Adrenal gland (tissue), 19 donors: Measurements from ENCODE around the gene NSMCE1. TPM values are rescaled to one million over a fixed set of nuclear protein-coding genes. Genes with fewer than 3 reads are reported as not detected.

ENCODE experiments used
- DNase-seq, 7 donors: peaks; one replicate each; pipeline ENCODE4 v3.0.0-alpha.2; 2019 to 2020
- H3K27ac ChIP-seq, 5 donors: fragments of 200-600 bp; sonication (generic) in 4 of 5; 1 replicate in 3 of 5; 2 replicates in 2 of 5; pipeline versions ENCODE4 v1.5.1 to v1.8.0; 2016 to 2020; ENCODE audit warnings: mild to moderate bottlenecking in 1 of 5
- H3K27me3 ChIP-seq: fragments of 200-600 bp; 2 replicates; pipeline ENCODE4 v1.8.0; 2021
- H3K36me3 ChIP-seq, 2 donors: fragments of 200-600 bp; replicated peaks in 1 of 2; 1 replicate in 1 of 2; 2 replicates in 1 of 2; pipeline versions ENCODE4 v1.5.1 to v1.8.0; 2018 to 2022
- H3K4me1 ChIP-seq, 2 donors: fragments of 200-600 bp; replicated peaks in 1 of 2; 1 replicate in 1 of 2; 2 replicates in 1 of 2; pipeline versions ENCODE4 v1.5.1 to v1.8.0; 2018 to 2021
- H3K4me3 ChIP-seq, 4 donors: fragments of 200-600 bp; sonication (generic) in 3 of 4; one replicate each; pipeline ENCODE4 v1.5.1; 2016 to 2018
- H3K9me3 ChIP-seq, 3 donors: fragments of 200-600 bp; sonication (generic) in 1 of 3; replicated peaks in 1 of 3; 1 replicate in 2 of 3; 2 replicates in 1 of 3; pipeline versions ENCODE4 v1.5.1 to v1.8.0; 2016 to 2021
- POLR2A ChIP-seq, 2 donors: fragments of 450-650 bp; IDR thresholded peaks; one replicate each; pipeline ENCODE4 v1.6.1; 2017; ENCODE audit warnings: antibody characterized with exemption in 2 of 2, mild to moderate bottlenecking in 2 of 2, moderate library complexity in 1 of 2
- WGBS, 4 donors: extraction: QIAGEN DNeasy Blood & Tissue Kit in 2 of 4; methylation state at CpG; one replicate each; pipeline versions ENCODE4 v1.1.5 to v1.1.7; 2013 to 2017; 5-methylcytosine and 5-hydroxymethylcytosine counted together
- intact Hi-C, 2 donors: fragments of 100-400 bp; cut with DNase I; formaldehyde crosslinking; loops; one replicate each; pipeline versions ENCODE4 v1.14.1 to v1.15.0; 2022 to 2023
- long read RNA-seq, 10 donors: library from polyadenylated mRNA in 3 of 10; unstranded in 2 of 10; stranded (forward) in 1 of 10; transcript quantifications; one replicate each; pipeline ENCODE4 v2.0.0 and lab custom pipeline, GENCODE V29; 2021 to 2026
- polyA plus RNA-seq, 3 donors: library from polyadenylated mRNA; stranded (reverse); fragments of 200-250 nt in 2 of 3; fragments of 350-450 nt in 1 of 3; fragmentation: Illumina TruSeq in 1 of 3; extraction: RNeasy Lipid Tissue Mini Kit (QIAGEN cat#74804) in 1 of 3; gene quantifications; one replicate each; pipeline ENCODE4 v1.2.3, GENCODE V29; 2013 to 2014
- total RNA-seq, 9 donors: library from RNA; depleted of rRNA in 4 of 9; stranded (reverse); fragments of >200 nt in 4 of 9; fragments of 120-200 nt in 1 of 9; fragmentation: NEBNext Ultra II Directional in 1 of 9; extraction: Animal tissue kit (Norgen Biotek cat#: 25700) in 1 of 9; gene quantifications; one replicate each; pipeline versions ENCODE4 v1.1.0 to v1.2.4, GENCODE V29; 2013 to 2023
- TF ChIP-seq, protein P1 (sequence below), 6 experiments: fragments of 450-650 bp in 4 of 6; fragments of 200-600 bp in 2 of 6; sonication (generic) in 1 of 6; IDR thresholded peaks; 1 replicate in 5 of 6; 2 replicates in 1 of 6; pipeline versions ENCODE4 v1.5.1 to v1.8.0; 2016 to 2021; ENCODE audit warnings: antibody characterized with exemption in 6 of 6, mild to moderate bottlenecking in 2 of 6, moderate library complexity in 1 of 6
- donor health status: healthy with polysubstance abuse.
- donor health status: Bipolar disorder and iron deficiency.
- donor health status: DM: yes; HTN: yes; CAD: no.
- donor health status: DM: no; HTN: no; CAD: no.
- donor health status: DM: no; HTN: no; CAD: no.
- donor health status: DM: yes; HTN: yes; CAD: no.

NSMCE1 gene
- total RNA-seq = 100 to 1,000 TPM in 1 of 9 donors, 10 to 100 TPM in 8; 69.2 to 182 (median 90.0) TPM
- 10 to 100 TPM; 54.3 to 93.9 (median 79.4) TPM for polyA plus RNA-seq
- long read RNA-seq, donor 1, transcript NSMCE1-201 (8 exons, 1,067 nt) = major isoform, 39 of 43 reads
- long read RNA-seq, donor 1, partial matches to known transcripts = 0 of 43 reads
- long read RNA-seq, donor 1, other reads (novel, unspliced or antisense) = 0 of 43 reads
- long read RNA-seq, donor 2, transcript NSMCE1-201 (8 exons, 1,067 nt) = major isoform, 16 of 16 reads
- long read RNA-seq, donor 2, partial matches to known transcripts = 0 of 16 reads
- long read RNA-seq, donor 2, other reads (novel, unspliced or antisense) = 0 of 16 reads
- long read RNA-seq, donor 3, transcript NSMCE1-201 (8 exons, 1,067 nt) = major isoform, 21 of 21 reads
- long read RNA-seq, donor 3, partial matches to known transcripts = 0 of 21 reads
- long read RNA-seq, donor 3, other reads (novel, unspliced or antisense) = 0 of 21 reads
- long read RNA-seq, donor 4, transcript NSMCE1-201 (8 exons, 1,067 nt) = major isoform, 86 of 97 reads
- long read RNA-seq, donor 4, partial matches to known transcripts = 5 of 97 reads
- long read RNA-seq, donor 4, other reads (novel, unspliced or antisense) = 6 of 97 reads
- long read RNA-seq, donor 5, transcript NSMCE1-201 (8 exons, 1,067 nt) = major isoform, 71 of 80 reads
- long read RNA-seq, donor 5, partial matches to known transcripts = 7 of 80 reads
- long read RNA-seq, donor 5, other reads (novel, unspliced or antisense) = 2 of 80 reads
- long read RNA-seq, donor 6, transcript NSMCE1-201 (8 exons, 1,067 nt) = major isoform, 46 of 51 reads
- long read RNA-seq, donor 6, partial matches to known transcripts = 3 of 51 reads
- long read RNA-seq, donor 6, other reads (novel, unspliced or antisense) = 2 of 51 reads
- long read RNA-seq, donor 7, transcript NSMCE1-201 (8 exons, 1,067 nt) = major isoform, 13 of 13 reads
- long read RNA-seq, donor 7, partial matches to known transcripts = 0 of 13 reads
- long read RNA-seq, donor 7, other reads (novel, unspliced or antisense) = 0 of 13 reads
- long read RNA-seq, donor 8, transcript NSMCE1-201 (8 exons, 1,067 nt) = major isoform, 29 of 29 reads
- long read RNA-seq, donor 8, partial matches to known transcripts = 0 of 29 reads
- long read RNA-seq, donor 8, other reads (novel, unspliced or antisense) = 0 of 29 reads
- long read RNA-seq, donor 9, transcript NSMCE1-201 (8 exons, 1,067 nt) = major isoform, 18 of 18 reads
- long read RNA-seq, donor 9, partial matches to known transcripts = 0 of 18 reads
- long read RNA-seq, donor 9, other reads (novel, unspliced or antisense) = 0 of 18 reads
- long read RNA-seq, donor 10, transcript NSMCE1-201 (8 exons, 1,067 nt) = major isoform, 11 of 12 reads
- long read RNA-seq, donor 10, partial matches to known transcripts = 0 of 12 reads
- long read RNA-seq, donor 10, other reads (novel, unspliced or antisense) = 0 of 12 reads

DNA sequence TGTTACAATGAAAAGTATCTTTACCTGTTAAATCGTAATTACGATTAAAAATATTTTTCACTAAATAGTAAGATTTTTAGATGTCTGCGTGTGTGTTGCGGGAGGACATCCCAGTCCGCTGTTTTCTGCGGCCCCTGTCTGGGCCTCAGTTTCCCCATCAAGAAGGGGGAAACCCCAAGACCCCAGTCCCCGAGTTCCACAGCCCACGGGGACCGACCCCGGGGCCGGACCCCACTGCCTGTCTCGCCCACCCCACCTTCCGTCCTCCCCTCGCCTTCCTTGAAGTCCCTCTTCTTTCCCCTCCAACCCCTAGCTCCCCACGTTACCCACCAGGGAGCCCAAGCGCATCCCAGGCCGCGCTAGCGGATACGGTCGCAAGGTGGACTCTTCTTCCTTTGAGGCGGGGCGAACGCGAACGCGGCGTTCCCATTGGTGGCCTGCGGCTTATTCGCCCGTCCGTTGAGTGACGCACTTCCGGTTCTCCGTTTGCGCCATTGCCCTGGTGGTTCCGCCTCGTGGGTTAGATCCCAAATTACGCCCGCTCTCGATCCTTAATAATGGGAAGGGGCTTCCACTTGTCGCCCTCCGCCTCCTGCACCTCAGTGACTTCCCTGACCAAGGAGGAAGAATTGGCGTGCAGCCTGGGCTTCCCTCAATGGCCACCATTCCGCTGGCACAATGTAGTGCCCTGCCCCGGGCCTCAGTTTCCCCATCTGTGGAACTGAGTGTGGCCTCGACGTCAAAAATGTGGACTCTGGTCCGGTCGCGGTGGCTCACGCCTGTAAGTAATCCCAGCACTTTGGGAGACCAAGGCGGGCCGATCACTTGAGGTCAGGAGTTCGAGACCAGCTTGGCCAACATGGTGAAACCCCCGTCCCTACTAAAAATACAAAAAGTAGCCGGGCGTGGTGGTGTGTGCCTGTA is at the start of gene NSMCE1:
TSS of gene NSMCE1 (minus strand) at position 397 of the 924 bp plus-strand sequence. CDS start 11,202 bp downstream, outside the sequence.
- Histone ChIP-seq H3K9me3 (no peaks in the 10 kb centered on the region), H3K4me3 (peak within 1 kb of the TSS; percentile 3 to 80 (median 69)), H3K27ac (peak within 1 kb of the TSS in 4 of 5 donors; percentile 50 to 82 (median 76)), H3K4me1 (peaks cover 5 to 26% of the 10 kb centered on the region in 2 donors), H3K36me3 (no peaks in the 10 kb centered on the region), H3K27me3 (no peaks in the 10 kb centered on the region)
- peak; percentile 97 to 99 (median 98) for DNase-seq
- 7 to 16% (median 7%) methylated on average over 20 to 58 of the region's 58 CpGs for WGBS, 4 donors
- TF ChIP-seq POLR2A (IDR thresholded peaks at IDR 0.05) = peak; percentile 52 to 56
- TF ChIP-seq, protein P1, sequence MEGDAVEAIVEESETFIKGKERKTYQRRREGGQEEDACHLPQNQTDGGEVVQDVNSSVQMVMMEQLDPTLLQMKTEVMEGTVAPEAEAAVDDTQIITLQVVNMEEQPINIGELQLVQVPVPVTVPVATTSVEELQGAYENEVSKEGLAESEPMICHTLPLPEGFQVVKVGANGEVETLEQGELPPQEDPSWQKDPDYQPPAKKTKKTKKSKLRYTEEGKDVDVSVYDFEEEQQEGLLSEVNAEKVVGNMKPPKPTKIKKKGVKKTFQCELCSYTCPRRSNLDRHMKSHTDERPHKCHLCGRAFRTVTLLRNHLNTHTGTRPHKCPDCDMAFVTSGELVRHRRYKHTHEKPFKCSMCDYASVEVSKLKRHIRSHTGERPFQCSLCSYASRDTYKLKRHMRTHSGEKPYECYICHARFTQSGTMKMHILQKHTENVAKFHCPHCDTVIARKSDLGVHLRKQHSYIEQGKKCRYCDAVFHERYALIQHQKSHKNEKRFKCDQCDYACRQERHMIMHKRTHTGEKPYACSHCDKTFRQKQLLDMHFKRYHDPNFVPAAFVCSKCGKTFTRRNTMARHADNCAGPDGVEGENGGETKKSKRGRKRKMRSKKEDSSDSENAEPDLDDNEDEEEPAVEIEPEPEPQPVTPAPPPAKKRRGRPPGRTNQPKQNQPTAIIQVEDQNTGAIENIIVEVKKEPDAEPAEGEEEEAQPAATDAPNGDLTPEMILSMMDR (IDR thresholded peaks at IDR 0.05) = peak in 5 of 6 experiments; percentile 22 to 41 (median 29)
- intact Hi-C loops = no loop called here

- intact Hi-C loops = loop anchor here (5.0 to 10.0 kb wide), 2 partner anchors 56 to 83 kb away; no protein-coding TSS in a partner anchor
- H3K27ac ChIP-seq = peak overlapping the region in 3 of 5 donors; percentile 7 to 95 (median 95)
- H3K9me3 ChIP-seq = no peaks in the 10 kb centered on the region
- peak in 2 of 7 donors; percentile 2 to 25 for DNase-seq
- H3K4me1 ChIP-seq = peaks cover 52 to 82% of the 10 kb centered on the region in 2 donors
- H3K27me3 ChIP-seq = no peaks in the 10 kb centered on the region
- no peak for TF ChIP-seq POLR2A (IDR thresholded peaks at IDR 0.05)
- TF ChIP-seq, protein P1 (IDR thresholded peaks at IDR 0.05) = no peak
- peak overlapping the region in 1 of 4 donors; percentile 2 for H3K4me3 ChIP-seq
- WGBS, 4 donors = 83 to 87% (median 86%) methylated on average over 10 of the region's 10 CpGs
- H3K36me3 ChIP-seq = no peaks in the 10 kb centered on the region
Observed at GRCh38 chr16:27317738-27318391, 49.3 kb upstream of the NSMCE1 start.

GRCh38 chr16:27317320-27317719 is 48.7 kb upstream of the NSMCE1 start:
- DNase-seq = peak in 3 of 7 donors; percentile 9 to 47 (median 15)
- peaks cover 52 to 78% of the 10 kb centered on the region in 2 donors for H3K4me1 ChIP-seq
- intact Hi-C loops = loop anchor here (5.0 to 10.0 kb wide), 2 partner anchors 55 to 83 kb away; no protein-coding TSS in a partner anchor
- H3K36me3 ChIP-seq = no peaks in the 10 kb centered on the region
- no peak for TF ChIP-seq POLR2A (IDR thresholded peaks at IDR 0.05)
- TF ChIP-seq, protein P1 (IDR thresholded peaks at IDR 0.05) = no peak
- H3K27me3 ChIP-seq = no peaks in the 10 kb centered on the region
- H3K9me3 ChIP-seq = no peaks in the 10 kb centered on the region
- peak overlapping the region in 2 of 5 donors; percentile 95 for H3K27ac ChIP-seq
- peak overlapping the region in 1 of 4 donors; percentile 15 for H3K4me3 ChIP-seq
- 55 to 77% (median 67%) methylated on average over 7 of the region's 7 CpGs for WGBS, 4 donors
